D721Med (cell line): ENCODE measurements around the gene NHLRC3.
A peak's percentile ranks its signal among the peaks of the same experiment; 100 is the strongest.

Experiments
- DNase-seq: peaks from one replicate; pipeline ENCODE4 v3.0.0; 2011; ENCODE audit warnings: low spot score; ENCODE audit not compliant: insufficient read length
- FAIRE-seq: peaks from 2 replicates; lab custom pipeline; 2011; peaks lifted over from hg19 to GRCh38; lab: Jason Lieb, UNC
- TF ChIP-seq, protein P1 (sequence below): IDR thresholded peaks from 2 replicates; pipeline ENCODE4 v1.5.1; 2012; ENCODE audit warnings: mild to moderate bottlenecking, control low read depth; ENCODE audit not compliant: insufficient read depth; ENCODE audit errors: missing control alignments

Gene NHLRC3

DNA sequence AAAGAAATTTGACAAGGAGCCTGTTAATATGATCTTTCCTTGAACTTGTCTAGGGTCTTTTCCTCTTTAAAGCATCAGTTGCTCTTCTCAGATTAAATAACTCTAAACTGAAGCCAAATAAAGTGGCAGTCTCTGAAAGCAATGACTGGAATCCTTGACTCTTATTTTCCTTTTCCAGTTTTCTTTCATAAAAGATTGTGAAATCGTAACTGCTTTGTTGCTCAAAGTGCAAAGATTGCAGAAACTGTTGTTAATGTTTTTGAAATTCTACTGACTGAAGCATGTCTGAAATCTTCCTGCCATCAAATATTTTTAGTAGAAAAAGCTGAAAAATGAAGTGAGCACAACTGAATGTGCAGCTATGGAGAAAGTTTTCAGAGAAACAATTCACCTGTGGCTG is 1.9 kb downstream of the NHLRC3 start:
- TF ChIP-seq, protein P1, sequence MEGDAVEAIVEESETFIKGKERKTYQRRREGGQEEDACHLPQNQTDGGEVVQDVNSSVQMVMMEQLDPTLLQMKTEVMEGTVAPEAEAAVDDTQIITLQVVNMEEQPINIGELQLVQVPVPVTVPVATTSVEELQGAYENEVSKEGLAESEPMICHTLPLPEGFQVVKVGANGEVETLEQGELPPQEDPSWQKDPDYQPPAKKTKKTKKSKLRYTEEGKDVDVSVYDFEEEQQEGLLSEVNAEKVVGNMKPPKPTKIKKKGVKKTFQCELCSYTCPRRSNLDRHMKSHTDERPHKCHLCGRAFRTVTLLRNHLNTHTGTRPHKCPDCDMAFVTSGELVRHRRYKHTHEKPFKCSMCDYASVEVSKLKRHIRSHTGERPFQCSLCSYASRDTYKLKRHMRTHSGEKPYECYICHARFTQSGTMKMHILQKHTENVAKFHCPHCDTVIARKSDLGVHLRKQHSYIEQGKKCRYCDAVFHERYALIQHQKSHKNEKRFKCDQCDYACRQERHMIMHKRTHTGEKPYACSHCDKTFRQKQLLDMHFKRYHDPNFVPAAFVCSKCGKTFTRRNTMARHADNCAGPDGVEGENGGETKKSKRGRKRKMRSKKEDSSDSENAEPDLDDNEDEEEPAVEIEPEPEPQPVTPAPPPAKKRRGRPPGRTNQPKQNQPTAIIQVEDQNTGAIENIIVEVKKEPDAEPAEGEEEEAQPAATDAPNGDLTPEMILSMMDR = no peak
- no peak for DNase-seq

GRCh38 chr13:39044536-39044935 is 6.3 kb downstream of the NHLRC3 start:
- TF ChIP-seq, protein P1 = no peak
- no peak for FAIRE-seq

More for the DNA sequence above, 1.9 kb downstream of the NHLRC3 start:
- FAIRE-seq = no peak

DNA sequence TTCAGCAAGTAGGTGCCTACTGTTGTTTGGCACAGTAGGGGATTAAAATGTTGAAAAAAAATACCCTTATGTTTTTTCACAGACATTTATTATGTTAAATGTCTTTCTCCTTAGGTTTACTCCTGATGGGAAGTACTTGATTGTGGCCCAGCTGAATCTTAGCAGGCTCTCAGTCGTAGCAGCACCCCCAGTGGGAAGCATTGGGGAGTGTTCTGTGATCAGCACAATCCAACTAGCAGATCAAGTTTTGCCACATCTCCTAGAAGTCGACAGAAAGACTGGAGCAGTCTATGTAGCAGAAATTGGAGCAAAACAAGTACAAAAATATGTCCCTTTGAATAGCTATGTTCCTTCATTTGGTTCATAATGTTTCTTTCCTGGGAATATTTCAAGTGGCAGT is 9.3 kb downstream of the NHLRC3 start:
- no peak for DNase-seq
- FAIRE-seq = no peak
- TF ChIP-seq, protein P1 = no peak

More at GRCh38 chr13:39044536-39044935, 6.3 kb downstream of the NHLRC3 start:
- no peak for DNase-seq

- TF ChIP-seq, protein P1 = no peak
- FAIRE-seq (no peak), DNase-seq (no peak)
Measured at GRCh38 chr13:39048806-39049205, 10.6 kb downstream of the NHLRC3 start.

DNA sequence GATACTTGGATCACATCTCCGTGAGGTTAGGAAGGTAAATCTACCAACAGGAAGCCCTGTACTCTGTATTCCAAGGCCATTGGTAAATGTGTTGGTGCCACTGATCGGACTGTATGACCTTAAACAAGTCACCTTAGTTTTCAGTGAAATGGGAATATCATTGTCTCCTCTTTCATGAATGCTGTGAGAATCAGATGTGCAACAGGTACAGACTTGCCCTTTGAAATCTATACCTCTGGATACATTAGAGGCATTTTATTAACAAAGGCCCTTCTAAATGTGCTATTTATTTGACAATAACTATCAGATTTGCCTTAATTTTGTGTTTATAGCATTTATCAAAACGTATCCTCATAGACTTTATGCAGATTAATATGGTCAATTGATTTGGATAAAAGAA is 11.0 kb downstream of the NHLRC3 start:
- FAIRE-seq (peak; percentile 64), DNase-seq (no peak)
- TF ChIP-seq, protein P1 = no peak

GRCh38 chr13:39051157-39051556 is 12.9 kb downstream of the NHLRC3 start:
- TF ChIP-seq, protein P1 = peak; percentile 78
- no peak for DNase-seq
- peak; percentile 94 for FAIRE-seq

GRCh38 chr13:39052944-39053343 is 14.7 kb downstream of the NHLRC3 start:
- TF ChIP-seq, protein P1 = no peak
- FAIRE-seq (no peak), DNase-seq (no peak)
